ENCODE results near the gene DLGAP4.

- TF ChIP-seq POLR2A (IDR thresholded peaks at IDR 0.05), result no peak
- no peak for TF ChIP-seq CTCF (IDR thresholded peaks at IDR 0.05)
Observed at GRCh38 chr20:36262440-36262839, 43.7 kb upstream of the DLGAP4 start.

Data from stomach (tissue), 4 donors.